Lower lobe of right lung (tissue), 2 donors: Measurements from ENCODE around the gene OPA1. TPM values are rescaled to one million over a fixed set of nuclear protein-coding genes. Genes with fewer than 3 reads are reported as not detected.

Source experiments
- ATAC-seq, 2 donors: fragments of 200-7000 bp; cut with Tn5 transposase; one replicate each; pipeline ENCODE4 v1.9.1; 2020 to 2022; ENCODE audit warnings: mild to moderate bottlenecking in 2 of 2, moderate library complexity in 2 of 2
- DNase-seq: peaks from one replicate; pipeline ENCODE4 v3.0.0-alpha.2; 2020
- H3K27ac ChIP-seq: fragments of 200-600 bp; one replicate; pipeline ENCODE4 v1.8.0; 2022
- H3K27me3 ChIP-seq: fragments of 200-600 bp; one replicate; pipeline ENCODE4 v1.8.0; 2022; ENCODE audit warnings: low read depth
- H3K36me3 ChIP-seq: fragments of 200-600 bp; one replicate; pipeline ENCODE4 v1.8.0; 2022; ENCODE audit warnings: mild to moderate bottlenecking
- H3K4me1 ChIP-seq: fragments of 200-600 bp; one replicate; pipeline ENCODE4 v1.8.0; 2022
- H3K4me3 ChIP-seq: fragments of 200-600 bp; one replicate; pipeline ENCODE4 v1.8.0; 2022; ENCODE audit warnings: mild to moderate bottlenecking
- H3K9me3 ChIP-seq: fragments of 200-600 bp; one replicate; pipeline ENCODE4 v1.8.0; 2022
- intact Hi-C: fragments of 100-400 bp; cut with DNase I; formaldehyde crosslinking; loops from one replicate; pipeline ENCODE4 v1.11.0; 2022
- long read RNA-seq: library from polyadenylated mRNA; unstranded; transcript quantifications from one replicate; pipeline ENCODE4 v2.0.0, GENCODE V29; 2021
- total RNA-seq: library from RNA; stranded (reverse); fragmentation: NEBNext Ultra II Directional; extraction: Animal tissue kit (Norgen Biotek cat#: 25700); gene quantifications from one replicate; pipeline ENCODE4 v1.2.1, GENCODE V29; 2021
- TF ChIP-seq, protein P1 (sequence below): fragments of 200-600 bp; IDR thresholded peaks from one replicate; pipeline ENCODE4 v1.8.0; 2022; ENCODE audit warnings: antibody characterized with exemption, mild to moderate bottlenecking
- donor health status: DM: no; HTN: yes; CAD: no; lungs with severe emphysema.

The OPA1 gene, protein sequence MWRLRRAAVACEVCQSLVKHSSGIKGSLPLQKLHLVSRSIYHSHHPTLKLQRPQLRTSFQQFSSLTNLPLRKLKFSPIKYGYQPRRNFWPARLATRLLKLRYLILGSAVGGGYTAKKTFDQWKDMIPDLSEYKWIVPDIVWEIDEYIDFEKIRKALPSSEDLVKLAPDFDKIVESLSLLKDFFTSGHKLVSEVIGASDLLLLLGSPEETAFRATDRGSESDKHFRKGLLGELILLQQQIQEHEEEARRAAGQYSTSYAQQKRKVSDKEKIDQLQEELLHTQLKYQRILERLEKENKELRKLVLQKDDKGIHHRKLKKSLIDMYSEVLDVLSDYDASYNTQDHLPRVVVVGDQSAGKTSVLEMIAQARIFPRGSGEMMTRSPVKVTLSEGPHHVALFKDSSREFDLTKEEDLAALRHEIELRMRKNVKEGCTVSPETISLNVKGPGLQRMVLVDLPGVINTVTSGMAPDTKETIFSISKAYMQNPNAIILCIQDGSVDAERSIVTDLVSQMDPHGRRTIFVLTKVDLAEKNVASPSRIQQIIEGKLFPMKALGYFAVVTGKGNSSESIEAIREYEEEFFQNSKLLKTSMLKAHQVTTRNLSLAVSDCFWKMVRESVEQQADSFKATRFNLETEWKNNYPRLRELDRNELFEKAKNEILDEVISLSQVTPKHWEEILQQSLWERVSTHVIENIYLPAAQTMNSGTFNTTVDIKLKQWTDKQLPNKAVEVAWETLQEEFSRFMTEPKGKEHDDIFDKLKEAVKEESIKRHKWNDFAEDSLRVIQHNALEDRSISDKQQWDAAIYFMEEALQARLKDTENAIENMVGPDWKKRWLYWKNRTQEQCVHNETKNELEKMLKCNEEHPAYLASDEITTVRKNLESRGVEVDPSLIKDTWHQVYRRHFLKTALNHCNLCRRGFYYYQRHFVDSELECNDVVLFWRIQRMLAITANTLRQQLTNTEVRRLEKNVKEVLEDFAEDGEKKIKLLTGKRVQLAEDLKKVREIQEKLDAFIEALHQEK
- 44.0 TPM for total RNA-seq
- long read RNA-seq, full-length matches to known transcripts: 24 of 36 reads
- long read RNA-seq, partial matches to known transcripts: 3 of 36 reads
- long read RNA-seq, other reads (novel, unspliced or antisense): 9 of 36 reads

DNA sequence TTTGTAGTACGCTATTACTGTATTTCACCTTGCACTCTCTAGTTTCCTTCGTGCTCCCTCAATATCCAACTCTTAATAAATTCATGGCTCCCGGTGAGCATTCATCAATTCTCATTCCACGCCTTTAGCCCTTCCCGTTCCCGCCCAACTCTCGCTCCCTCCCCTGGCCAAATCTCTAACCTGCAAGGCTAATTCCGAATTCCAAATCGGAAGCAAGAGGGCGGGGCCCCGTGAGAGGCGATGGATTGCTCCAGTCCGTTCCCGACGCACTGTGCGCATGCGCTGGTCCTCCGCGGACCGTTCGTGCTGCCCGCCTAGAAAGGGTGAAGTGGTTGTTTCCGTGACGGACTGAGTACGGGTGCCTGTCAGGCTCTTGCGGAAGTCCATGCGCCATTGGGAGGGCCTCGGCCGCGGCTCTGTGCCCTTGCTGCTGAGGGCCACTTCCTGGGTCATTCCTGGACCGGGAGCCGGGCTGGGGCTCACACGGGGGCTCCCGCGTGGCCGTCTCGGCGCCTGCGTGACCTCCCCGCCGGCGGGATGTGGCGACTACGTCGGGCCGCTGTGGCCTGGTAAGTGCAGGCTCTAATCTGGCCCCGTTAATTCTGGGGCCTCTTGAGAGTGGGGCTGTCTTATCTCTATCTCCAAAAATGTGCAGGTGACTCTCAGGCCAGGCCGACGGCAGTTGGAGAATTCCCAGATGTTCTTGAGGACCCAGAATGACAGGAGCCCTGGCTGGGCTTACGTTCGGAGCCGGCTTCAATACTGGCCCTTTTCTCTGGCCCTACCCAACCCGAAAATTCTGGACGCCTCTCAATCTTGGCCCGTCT, at the start of gene OPA1:
Gene OPA1 (plus strand): TSS at position 368 of the 827 bp plus-strand sequence. CDS start 170 bp downstream, at position 538.
- TF ChIP-seq, protein P1, sequence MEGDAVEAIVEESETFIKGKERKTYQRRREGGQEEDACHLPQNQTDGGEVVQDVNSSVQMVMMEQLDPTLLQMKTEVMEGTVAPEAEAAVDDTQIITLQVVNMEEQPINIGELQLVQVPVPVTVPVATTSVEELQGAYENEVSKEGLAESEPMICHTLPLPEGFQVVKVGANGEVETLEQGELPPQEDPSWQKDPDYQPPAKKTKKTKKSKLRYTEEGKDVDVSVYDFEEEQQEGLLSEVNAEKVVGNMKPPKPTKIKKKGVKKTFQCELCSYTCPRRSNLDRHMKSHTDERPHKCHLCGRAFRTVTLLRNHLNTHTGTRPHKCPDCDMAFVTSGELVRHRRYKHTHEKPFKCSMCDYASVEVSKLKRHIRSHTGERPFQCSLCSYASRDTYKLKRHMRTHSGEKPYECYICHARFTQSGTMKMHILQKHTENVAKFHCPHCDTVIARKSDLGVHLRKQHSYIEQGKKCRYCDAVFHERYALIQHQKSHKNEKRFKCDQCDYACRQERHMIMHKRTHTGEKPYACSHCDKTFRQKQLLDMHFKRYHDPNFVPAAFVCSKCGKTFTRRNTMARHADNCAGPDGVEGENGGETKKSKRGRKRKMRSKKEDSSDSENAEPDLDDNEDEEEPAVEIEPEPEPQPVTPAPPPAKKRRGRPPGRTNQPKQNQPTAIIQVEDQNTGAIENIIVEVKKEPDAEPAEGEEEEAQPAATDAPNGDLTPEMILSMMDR: peak; percentile 23

DNA sequence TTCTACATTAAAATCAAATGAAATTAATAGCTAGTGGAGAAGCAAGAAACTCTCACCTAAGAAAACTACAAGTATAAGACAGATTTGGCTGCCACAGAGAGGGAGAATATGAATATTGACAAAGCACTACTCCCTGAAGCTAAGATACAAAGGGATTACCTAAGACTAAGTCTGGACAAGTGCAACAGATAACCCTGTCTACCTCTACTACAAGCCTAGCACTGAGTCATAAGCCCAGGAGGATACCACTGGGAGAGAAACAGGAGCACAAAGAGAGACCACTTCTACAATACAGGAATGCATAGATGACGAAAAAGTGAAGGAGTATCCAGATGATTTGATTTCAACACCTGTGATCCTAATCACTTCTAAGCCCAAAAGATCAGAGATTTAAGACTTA, 48.7 kb upstream of the OPA1 start:
- Histone ChIP-seq H3K9me3 (no peaks in the 10 kb centered on the region), H3K4me3 (no peak overlapping the region), H3K36me3 (peaks cover 5% of the 10 kb centered on the region), H3K27ac (no peak overlapping the region), H3K27me3 (no peaks in the 10 kb centered on the region), H3K4me1 (no peaks in the 10 kb centered on the region)
- DNase-seq (no peak), ATAC-seq (peak in 1 of 2 donors; percentile 53)
- intact Hi-C loops: no loop called here
- TF ChIP-seq, protein P1: no peak

More for the DNA sequence above, at the start of gene OPA1:
- H3K27ac ChIP-seq: peak within 1 kb of the TSS; percentile 91
- peak; percentile 99 for DNase-seq
- peaks cover 13% of the 10 kb centered on the region for H3K36me3 ChIP-seq
- peak; percentile 98 for ATAC-seq
- H3K9me3 ChIP-seq: no peaks in the 10 kb centered on the region
- H3K4me1 ChIP-seq: peaks cover 24% of the 10 kb centered on the region
- no peaks in the 10 kb centered on the region for H3K27me3 ChIP-seq
- peak within 1 kb of the TSS; percentile 95 for H3K4me3 ChIP-seq
- intact Hi-C loops: no loop called here

DNA sequence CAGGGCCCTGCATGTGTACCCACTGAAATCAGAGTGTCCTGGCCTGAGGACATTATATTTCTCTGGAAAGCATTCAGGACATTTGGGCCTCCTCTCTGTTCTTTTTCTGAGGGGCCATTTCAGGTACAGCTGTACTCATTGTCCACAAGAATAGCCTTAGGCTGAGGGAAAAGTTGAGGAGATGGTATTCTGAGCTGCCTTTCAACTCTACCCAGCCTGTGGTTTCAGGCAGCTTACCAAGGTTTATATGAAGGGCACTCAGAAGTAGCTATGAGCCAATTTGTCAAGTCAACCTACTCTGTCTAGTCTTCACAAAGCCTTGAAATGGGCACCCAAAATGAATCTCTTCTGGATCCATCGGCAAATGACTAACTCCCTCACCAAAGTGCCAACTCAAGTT, 47.7 kb upstream of the OPA1 start:
- H3K27ac ChIP-seq: no peak overlapping the region
- H3K9me3 ChIP-seq: no peaks in the 10 kb centered on the region
- ATAC-seq (peak; percentile 52 to 59), DNase-seq (no peak)
- H3K36me3 ChIP-seq: peaks cover 5% of the 10 kb centered on the region
- TF ChIP-seq, protein P1: no peak
- no peaks in the 10 kb centered on the region for H3K4me1 ChIP-seq
- no peak overlapping the region for H3K4me3 ChIP-seq
- intact Hi-C loops: no loop called here
- no peaks in the 10 kb centered on the region for H3K27me3 ChIP-seq

DNA sequence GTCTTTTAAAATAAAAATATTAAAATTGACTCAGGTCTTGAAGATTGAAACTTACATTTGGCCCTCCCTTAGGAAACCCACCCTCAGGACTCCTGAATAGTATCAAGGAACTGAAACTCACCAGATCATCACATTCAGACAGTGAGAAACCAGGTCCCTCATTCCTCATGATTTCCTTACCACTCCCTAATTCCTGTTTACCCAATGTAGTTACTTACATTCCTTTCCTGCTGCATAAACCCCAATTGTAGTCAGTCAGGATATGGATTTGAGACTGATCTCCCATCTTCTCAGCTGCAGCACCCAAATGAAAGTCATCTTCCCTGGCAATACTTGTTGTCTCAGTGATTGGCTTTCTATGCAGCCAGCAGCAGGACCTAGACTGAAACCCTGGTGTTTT, 46.9 kb upstream of the OPA1 start:
- TF ChIP-seq, protein P1: no peak
- Histone ChIP-seq H3K4me1 (no peaks in the 10 kb centered on the region), H3K9me3 (no peaks in the 10 kb centered on the region), H3K27me3 (no peaks in the 10 kb centered on the region), H3K36me3 (no peaks in the 10 kb centered on the region), H3K27ac (no peak overlapping the region), H3K4me3 (no peak overlapping the region)
- intact Hi-C loops: no loop called here
- DNase-seq (no peak), ATAC-seq (no peak)

DNA sequence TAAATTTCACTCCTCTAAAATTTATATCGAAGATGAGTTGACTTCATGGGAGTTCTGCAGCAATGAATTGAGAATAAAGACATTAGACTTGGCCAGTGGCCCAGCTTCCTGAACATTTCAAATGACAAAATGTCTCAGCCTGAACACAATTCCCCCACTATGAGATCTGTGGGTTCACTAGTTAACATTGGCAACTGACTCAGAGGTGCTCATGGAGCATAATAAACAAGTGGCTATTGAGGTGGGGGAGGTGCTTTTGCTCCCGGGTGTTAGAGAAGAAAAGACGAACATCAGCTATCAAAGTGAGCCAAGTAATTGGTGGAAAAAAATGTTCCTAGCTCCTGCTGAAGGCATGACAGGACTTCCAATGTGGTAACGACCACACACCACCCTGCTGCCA, 44.6 kb upstream of the OPA1 start:
- Histone ChIP-seq H3K36me3 (no peaks in the 10 kb centered on the region), H3K27ac (no peak overlapping the region), H3K4me3 (peak overlapping the region; percentile 47), H3K27me3 (no peaks in the 10 kb centered on the region), H3K4me1 (no peaks in the 10 kb centered on the region), H3K9me3 (no peaks in the 10 kb centered on the region)
- DNase-seq: no peak
- TF ChIP-seq, protein P1: no peak
- intact Hi-C loops: no loop called here
- ATAC-seq: no peak
